ENCODE measurements around the gene CAST. TPM values are rescaled to one million over a fixed set of nuclear protein-coding genes. Genes with fewer than 3 reads are reported as not detected.
A peak's percentile ranks its signal among the peaks of the same experiment; 100 is the strongest.

CAST gene
- total RNA-seq, 2 donors from 2014 or later, result 165 to 229 TPM

DNA sequence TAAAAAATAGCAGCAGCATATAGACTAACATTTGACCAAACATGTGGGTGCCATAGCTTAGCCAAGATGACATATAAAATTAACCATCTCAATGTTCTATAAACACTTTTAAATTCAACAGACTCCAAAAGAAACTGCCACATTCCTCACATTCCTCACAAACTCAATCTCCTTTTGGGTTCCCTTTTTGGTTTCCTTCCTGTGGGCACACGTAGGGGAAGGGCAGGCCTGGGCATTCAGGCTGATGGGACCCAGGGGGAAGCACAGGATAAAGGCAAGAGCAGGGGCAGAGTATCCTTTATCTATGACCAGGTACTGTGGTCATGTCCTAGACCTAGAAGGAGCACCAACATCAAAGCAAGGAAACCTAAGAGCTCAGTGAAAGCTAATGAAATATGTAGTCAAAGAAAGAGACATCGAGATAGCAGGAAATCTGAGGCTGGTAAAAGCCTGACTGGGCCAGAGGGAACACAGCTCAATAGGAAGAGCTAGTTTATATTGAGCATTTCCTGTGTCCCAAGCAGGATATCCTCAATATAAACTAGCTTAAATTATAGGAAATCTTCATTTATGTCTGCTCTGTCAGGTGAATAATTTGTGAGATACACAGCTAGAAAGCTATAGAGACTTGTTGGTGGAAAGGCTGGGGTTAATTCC lies 159.2 kb downstream of the CAST start:
- Mint-ChIP-seq H3K36me3 (ENCODE audit: low read depth) (no peaks in the 10 kb centered on the region), H3K4me1 (peaks cover 34% of the 10 kb centered on the region), H3K27ac (no peak overlapping the region), H3K9me3 (no peaks in the 10 kb centered on the region), H3K4me3 (no peak overlapping the region), H3K27me3 (no peaks in the 10 kb centered on the region)
- ATAC-seq (replicated peaks), result no peak

DNA sequence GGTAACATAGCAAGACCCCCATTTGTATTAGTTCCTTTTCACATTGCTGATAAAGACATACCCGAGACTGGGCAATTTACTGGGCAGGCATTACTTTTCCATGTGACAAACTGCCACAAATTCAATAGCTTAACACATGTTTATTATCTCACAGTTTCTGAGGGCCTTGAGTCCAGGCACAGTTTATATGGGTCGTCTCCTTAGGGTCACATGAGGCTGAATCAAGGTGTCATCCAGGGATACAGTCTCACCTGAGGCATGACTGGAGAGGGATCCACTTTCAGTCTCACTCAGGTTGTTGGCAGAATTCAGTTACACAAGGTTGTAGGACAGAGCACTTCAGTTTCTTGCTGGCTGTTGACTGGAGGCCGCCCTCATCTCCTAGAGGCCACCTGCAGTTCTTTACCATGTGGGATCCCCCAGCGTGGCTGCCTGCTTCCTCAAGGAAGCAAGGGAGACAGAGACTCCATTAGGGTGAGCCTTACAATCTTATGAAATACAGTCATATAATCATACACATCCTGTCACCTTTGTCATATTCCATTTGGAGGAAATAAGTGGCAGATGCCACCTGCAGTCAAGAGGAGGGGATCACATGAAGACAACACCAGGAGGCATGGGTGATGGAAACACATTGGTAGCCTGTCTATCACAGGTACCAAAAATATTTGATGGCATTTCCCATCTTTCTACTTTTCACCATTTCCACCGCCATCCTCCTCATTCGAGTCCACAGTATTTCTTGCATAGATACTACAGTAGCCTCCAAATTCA lies 160.7 kb downstream of the CAST start:
- H3K27ac Mint-ChIP-seq, result peak overlapping the region; percentile 35
- H3K4me3 Mint-ChIP-seq, result no peak overlapping the region
- no peak for ATAC-seq (replicated peaks)
- H3K36me3 Mint-ChIP-seq (ENCODE audit: low read depth), result no peaks in the 10 kb centered on the region
- H3K9me3 Mint-ChIP-seq, result no peaks in the 10 kb centered on the region
- peaks cover 22% of the 10 kb centered on the region for H3K4me1 Mint-ChIP-seq
- H3K27me3 Mint-ChIP-seq, result no peaks in the 10 kb centered on the region

DNA sequence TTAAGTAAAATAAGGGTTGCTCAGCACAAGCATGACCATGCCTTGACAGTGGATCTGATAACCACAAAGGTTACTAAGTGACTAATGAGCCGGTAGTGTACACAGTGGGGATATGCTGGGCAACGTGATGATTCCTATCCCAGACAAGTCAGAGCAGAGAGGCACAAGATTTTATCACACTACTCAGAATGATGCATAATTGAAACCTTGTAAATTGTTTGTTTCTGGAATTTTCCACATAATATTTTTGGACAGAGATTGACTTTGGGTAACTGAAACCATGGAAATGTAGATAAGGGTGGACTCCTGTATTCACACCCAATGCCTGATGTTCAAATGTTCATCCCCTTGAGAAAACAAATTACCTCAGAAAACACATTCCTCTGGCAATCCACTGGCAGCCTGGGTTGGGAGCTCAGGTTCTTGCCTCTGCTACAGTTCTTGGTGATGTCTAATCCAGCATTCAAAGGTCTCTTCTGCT lies 161.8 kb downstream of the CAST start:
- ATAC-seq (replicated peaks), result peak; percentile 100
- Mint-ChIP-seq H3K4me1 (peaks cover 22% of the 10 kb centered on the region), H3K9me3 (no peaks in the 10 kb centered on the region), H3K4me3 (peak overlapping the region; percentile 4), H3K36me3 (ENCODE audit: low read depth) (no peaks in the 10 kb centered on the region), H3K27me3 (no peaks in the 10 kb centered on the region), H3K27ac (peak overlapping the region; percentile 28)

Other genes with a start within 250 kb of the CAST start
- not detected for gene PCSK1, start 229.1 kb upstream of the CAST start, total RNA-seq
- 100 to 1,000 TPM in 1 of 2 donors, 10 to 100 TPM in 1; 65.5 to 104 TPM for gene ERAP1, start 145.6 kb downstream of the CAST start, total RNA-seq
- gene ERAP2, start 214.1 kb downstream of the CAST start, total RNA-seq, result 10 to 100 TPM; 37.2 to 74.0 TPM

Measured in activated T-helper 17 cell treated with anti-CD3 and anti-CD28 coated beads, Interleukin-2, amount 50 U/mL, for 72 hours (primary cell).